ENCODE data around the gene DCAF8.
A peak's percentile ranks its signal among the peaks of the same experiment; 100 is the strongest.
"Not testable (repeated sequence)": the region's sequence is repeated elsewhere in the genome, so short reads cannot be mapped to it uniquely, and the experiment has no call there.

The DCAF8 gene

DNA sequence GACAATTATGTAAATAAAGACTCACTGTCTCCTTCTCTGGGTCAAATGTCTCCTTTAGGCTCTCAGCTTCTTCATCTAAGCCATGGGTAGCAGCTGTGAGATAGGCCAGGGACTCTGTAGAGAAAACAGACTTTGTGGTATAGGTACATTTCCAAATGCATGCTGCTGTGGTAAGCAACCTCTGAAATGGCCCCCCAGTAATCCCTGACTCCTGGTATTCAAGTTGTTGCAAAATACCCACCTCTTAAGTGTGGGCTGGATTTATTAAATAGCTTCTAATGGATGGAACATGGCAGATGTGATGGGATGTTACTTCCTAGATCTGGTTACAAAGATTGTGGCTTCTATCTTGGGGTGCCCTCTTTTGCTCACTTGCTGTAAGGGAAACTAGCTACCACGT lies 33.7 kb upstream of the DCAF8 start:
- no peak overlapping the region for H3K27ac ChIP-seq
- no peak for TF ChIP-seq ZFX (IDR thresholded peaks at IDR 0.05)
- TF ChIP-seq, protein P1, sequence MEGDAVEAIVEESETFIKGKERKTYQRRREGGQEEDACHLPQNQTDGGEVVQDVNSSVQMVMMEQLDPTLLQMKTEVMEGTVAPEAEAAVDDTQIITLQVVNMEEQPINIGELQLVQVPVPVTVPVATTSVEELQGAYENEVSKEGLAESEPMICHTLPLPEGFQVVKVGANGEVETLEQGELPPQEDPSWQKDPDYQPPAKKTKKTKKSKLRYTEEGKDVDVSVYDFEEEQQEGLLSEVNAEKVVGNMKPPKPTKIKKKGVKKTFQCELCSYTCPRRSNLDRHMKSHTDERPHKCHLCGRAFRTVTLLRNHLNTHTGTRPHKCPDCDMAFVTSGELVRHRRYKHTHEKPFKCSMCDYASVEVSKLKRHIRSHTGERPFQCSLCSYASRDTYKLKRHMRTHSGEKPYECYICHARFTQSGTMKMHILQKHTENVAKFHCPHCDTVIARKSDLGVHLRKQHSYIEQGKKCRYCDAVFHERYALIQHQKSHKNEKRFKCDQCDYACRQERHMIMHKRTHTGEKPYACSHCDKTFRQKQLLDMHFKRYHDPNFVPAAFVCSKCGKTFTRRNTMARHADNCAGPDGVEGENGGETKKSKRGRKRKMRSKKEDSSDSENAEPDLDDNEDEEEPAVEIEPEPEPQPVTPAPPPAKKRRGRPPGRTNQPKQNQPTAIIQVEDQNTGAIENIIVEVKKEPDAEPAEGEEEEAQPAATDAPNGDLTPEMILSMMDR (conservative IDR thresholded peaks at IDR 0.05) = no peak

DNA sequence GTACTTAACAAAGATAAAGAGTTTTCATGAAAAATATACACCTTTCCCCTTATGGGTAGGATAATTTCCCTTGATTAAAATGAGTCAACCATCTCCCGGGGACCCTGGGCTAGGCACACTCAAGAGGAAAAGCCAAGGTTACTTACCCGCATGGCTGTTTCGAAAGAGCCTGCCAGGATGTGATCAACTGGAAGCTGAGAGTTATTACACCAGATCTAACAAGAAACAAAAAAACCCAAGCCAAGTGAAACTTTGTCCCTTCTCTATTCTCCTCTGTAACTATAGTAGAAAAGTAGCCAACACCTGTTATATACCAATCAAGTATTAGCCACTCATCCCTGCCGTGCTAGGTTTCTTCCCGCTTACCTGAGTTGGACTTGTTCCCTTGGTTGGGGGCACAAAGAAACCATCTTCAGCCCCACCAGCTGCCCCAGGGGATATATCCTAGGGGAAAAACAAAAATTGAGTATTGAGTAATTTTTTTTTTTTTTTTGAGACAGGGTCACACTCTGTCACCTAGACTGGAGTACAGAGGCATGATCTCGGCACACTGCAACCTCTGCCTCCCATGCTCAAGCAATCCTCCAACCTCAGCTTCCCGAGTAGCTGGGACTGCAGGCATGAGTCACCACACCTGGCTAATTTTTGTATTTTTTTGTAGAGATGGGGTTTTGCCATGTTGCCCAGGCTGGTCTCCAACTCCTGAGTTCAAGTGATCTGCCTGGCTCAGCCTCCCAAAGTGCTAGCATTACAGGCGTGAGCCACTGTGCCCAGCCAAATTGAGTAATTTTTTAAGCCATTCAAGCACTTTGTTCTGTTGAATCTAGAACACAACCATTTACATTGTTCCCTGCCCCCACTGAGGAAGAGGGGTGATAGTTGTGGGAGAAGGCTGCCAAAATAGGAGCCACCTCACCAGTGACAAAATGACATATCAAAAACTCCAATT lies 30.9 kb upstream of the DCAF8 start:
- TF ChIP-seq, protein P1 (conservative IDR thresholded peaks at IDR 0.05) = no peak
- TF ChIP-seq ZFX (IDR thresholded peaks at IDR 0.05) = no peak
- H3K27ac ChIP-seq = no peak overlapping the region

DNA sequence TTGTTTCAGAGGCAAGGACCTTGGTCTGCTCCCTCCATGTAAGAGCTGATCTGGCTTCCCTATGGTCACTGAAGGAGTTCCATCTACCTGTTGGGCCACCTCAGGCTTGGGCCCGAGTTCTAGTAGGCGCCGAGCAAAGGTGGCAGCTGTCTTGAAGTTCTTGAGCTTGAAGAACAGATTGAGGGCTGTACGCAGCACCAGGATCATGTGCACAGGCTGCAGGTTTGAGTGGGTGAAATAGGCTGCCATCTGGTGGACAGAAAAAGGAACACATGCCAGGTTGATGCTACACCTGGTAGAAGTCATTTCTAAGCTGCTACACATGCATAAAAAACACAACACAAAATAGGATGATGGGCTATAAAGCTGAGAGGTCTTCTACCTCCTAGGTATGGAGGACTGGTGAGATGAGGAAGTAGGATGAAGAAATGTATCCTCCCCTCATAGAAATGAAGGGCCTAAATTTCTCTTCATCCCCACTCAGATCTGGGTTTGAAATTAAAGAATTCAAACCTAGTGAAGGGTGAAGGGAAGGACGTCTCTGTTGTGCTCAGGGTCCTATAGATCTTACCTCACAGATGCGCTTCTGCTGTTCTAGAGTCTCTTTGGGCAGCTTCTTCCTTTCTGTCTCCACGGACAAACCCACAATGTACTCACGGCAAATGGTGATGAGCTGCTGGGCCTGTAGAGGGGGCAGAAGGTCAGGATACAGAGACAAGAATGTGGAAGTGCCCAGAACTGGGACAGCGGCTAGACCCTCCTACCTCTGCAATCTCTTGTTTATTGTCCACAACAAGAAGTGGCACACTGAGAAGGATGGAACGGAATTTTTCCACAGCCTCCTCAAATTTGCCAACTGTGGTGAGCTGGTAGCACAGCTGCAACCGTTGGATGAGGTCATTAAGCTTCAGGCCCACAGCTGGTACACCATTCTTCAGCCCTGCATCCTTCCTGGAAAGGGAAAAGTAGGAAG lies 29.2 kb upstream of the DCAF8 start:
- TF ChIP-seq ZFX (IDR thresholded peaks at IDR 0.05) = no peak
- TF ChIP-seq, protein P1 (conservative IDR thresholded peaks at IDR 0.05) = peak; percentile 93
- H3K27ac ChIP-seq = no peak overlapping the region

DNA sequence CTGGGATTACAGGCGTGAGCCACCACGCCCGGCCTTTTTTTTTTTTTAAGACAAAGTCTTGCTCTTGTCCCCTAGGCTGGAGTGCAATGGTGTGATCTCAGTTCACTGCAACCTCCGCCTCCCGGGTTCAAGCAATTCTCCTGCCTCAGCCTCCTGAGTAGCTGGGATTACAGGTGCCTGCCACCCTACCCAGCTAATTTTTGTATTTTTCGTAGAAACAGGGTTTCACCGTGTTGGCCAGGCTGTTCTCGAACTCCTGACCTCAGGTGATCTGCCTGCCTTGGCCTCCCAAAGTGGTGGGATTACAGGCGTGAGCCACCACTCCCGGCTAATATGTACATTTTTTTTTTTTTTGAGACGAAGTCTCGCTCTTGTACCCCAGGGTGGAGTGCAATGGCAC lies 25.4 kb upstream of the DCAF8 start:
- not testable (repeated sequence) for H3K27ac ChIP-seq

DNA sequence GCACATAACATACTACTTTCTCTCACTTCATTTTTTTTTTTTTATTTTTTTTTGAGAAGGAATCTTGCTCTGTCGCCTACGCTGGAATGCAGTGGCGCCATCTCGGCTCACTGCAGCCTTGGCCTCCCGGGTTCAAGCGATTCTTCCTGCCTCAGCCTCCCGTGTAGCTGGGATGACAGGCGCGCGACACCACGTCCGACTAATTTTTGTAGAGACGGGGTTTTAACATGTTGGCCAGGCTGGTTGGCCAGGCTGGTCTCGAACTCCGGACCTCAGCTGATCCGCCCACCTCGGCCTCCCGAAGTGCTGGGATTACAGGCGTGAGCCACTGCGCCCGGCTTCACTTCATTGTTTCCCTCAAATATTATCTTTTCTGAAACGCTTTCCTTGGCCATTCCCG lies 23.2 kb upstream of the DCAF8 start:
- H3K27ac ChIP-seq = no peak overlapping the region

DNA sequence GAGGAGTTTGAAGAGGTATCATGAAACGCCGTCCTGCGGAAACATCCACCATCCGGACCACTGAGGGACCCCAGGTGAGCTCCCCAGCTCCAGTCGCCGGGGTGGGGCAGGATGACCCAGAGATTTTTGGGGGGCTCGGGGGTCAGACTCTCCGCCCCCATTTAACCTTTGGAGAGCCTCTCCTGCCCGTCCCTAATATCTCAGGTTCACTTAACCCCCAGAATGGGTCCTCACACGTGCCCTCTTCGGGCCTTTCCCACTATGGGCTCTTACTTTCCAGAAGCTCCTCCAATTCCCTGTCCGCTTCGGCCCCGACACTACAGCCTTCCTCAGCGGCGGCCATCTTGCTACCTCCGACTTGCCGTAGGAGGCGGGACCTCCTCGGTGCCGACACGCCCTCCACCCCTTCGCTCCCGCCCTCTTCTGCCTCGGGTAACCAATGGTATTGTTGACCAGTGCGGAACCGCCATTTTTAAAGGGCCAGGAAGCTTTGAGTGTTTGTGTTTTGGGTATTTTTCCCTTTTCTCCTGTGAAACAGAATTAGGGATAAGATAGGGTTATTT lies 22.5 kb upstream of the DCAF8 start, which contains the start of gene PEX19:
Gene PEX19, minus strand, starts transcription at position 352 of the 563 bp plus-strand sequence. Its CDS starts 9 bp downstream, at position 343.
- H3K27ac ChIP-seq = peak within 1 kb of the TSS; percentile 83
- TF ChIP-seq, protein P1 (conservative IDR thresholded peaks at IDR 0.05) = no peak
- no peak for TF ChIP-seq ZFX (IDR thresholded peaks at IDR 0.05)

More for the DNA sequence above, 23.2 kb upstream of the DCAF8 start:
- no peak for TF ChIP-seq ZFX (IDR thresholded peaks at IDR 0.05)
- TF ChIP-seq, protein P1 (conservative IDR thresholded peaks at IDR 0.05) = no peak

DNA sequence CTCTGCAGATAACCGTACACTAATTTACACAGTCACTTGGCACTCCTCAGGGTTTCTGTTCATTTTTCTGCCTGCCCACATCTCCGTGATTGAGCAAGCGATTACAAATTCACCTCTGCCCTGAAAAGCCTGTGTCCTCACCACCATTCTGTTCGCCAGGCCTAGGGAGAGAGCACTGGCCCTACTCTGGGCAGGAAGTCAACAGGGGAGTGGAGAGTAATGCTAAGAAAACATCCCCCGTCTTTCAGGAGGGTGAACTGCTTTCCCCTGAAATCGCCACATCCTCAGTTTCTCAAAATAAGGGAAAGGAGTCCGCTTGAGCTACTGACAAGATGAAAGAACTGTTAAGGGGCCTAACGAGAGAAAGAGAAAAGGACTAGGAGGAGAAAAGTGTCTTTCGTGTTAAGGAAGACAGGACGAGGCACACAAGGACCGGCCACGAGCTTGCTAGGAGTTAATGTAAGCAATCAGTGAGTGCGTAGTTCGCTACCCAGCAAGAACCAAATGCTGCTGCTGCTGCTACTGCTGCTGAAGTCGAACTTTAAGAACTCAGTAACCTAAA lies 22.0 kb upstream of the DCAF8 start:
- peak overlapping the region; percentile 83 for H3K27ac ChIP-seq
- no peak for TF ChIP-seq ZFX (IDR thresholded peaks at IDR 0.05)
- TF ChIP-seq, protein P1 (conservative IDR thresholded peaks at IDR 0.05) = no peak

All from C4-2B (cell line).